GM18951 (cell line): ENCODE data around the gene CPLX3.

Experiments used
- POLR2A ChIP-seq: IDR thresholded peaks from 4 replicates; pipeline ENCODE4 v1.6.1; 2011; ENCODE audit warnings: mild to moderate bottlenecking; ENCODE audit not compliant: insufficient read length, insufficient read depth; ENCODE audit errors: extremely low read depth
- in situ Hi-C: fragments of 300-500 bp; cut with MboI; formaldehyde crosslinking; loops from one replicate; pipeline ENCODE4 v1.12.0; 2022; ENCODE audit warnings: low sequenced_read_pairs, mixed read lengths, inconsistent platforms; ENCODE audit not compliant: unreplicated experiment

The CPLX3 gene

DNA sequence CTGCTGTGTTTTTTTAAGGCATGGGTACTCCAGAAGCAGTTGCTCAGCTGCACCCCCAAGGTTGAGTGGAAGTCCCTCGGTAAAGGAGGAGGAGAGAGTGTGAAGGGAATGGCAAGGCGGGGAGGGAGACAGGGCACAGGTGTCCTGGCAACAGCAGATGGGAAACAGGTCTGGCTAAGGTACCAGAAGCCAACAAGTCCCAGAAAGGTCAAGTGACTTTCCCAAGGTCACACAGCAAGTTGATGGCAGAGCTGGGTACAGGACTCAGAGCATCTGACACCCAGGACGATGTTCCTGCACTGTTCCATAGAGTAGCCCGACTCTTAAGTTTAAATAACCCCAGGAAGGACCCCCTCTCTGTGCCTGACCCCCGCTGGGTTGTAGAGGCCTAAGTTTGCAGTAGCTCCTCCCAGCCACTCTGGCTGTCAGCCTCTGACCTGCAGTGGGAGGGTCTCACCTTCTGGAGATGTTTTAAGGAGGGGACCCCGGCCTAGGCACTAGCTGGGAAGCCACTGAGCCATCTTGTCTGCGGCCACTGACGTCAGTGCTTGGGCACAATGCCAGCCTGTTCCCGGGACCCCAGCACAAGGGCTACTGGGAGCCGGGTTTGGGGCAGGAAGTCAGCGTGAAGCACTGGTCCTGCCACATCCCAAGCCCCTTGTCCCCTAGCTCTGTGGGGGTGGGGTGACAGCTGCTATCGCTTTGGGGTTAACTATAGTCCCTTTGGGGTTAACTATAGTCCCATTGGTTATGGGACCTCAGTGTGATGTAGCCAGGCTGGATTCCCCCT, 34.0 kb upstream of the CPLX3 start:
- in situ Hi-C loops = no loop called here

DNA sequence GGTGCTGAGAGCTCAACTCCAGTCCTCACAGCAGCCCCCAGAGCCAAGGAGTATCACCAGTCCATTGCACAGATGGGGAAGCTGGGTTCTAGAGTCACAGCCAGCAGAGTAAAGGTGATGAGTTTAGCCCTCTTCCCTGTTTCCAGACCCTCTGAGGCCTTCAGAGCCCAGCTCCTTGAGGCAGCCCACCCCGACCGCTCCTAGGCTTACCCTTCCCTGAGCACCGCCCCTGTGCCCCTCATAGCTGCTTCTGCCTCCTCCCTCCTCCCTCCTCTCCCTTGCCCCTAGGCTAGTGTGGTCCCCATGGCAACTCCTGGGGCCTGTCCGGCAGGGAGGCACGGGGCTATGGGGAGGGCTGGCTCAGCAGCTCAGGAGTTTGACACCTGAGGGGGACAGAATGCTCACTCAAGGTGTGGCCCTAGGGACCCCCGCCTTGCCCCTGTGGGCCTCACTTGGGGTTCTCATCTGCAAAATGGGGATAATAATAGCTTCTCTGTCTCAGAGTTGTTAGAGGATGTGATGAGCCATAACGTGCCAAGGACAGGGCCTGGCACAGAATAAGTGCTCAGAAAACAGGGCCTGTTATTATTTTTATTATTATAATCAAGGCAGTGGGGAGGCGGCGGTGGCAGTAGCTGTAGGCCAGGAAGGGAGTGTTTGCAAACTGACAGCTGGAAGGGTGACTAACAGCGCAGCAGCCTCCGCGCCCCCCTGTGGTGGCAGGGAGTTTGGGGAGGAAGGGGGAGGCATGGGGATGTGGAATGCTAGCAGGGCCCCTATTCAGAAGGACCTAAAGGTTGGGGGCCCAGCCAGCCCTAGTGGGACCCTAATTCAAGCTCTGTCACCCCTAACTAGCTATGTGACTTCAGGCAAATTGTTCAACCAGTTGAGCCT, 33.0 kb upstream of the CPLX3 start:
- in situ Hi-C loops = no loop called here
- TF ChIP-seq POLR2A = no peak

More for the DNA sequence above, 34.0 kb upstream of the CPLX3 start:
- TF ChIP-seq POLR2A = no peak

DNA sequence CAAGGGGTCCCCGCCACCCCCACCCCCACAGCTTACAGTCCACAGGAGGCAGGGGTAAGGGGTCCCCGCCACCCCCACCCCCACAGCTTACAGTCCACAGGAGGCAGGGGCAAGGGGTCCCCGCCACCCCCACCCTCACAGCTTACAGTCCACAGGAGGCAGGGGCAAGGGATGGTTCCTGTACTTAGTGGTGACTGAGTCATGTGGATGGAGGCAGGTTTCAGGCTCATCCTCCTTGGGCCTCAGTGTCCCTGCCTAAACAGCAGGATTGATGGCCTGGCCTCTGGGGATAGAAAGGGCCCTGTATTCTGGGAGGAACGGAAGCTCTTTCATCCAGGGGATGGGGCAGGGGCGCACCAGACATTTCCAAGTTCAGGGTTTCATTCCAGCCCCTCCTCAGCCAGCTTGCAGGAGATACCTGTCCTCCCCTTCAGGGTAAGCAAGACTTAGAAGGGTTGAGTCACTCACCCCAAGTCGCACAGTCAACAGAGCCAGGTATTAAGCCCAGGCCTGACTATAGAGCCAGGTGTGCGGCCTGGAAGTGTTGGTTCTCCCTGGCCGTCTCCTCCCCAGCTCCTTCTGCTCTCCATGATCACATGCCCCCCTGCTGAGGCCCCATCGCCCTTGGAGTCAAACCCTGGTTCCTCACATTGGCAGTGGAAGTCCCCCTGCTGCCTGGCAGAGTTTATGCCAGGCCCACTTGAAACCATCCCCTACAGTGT, 32.0 kb upstream of the CPLX3 start:
- TF ChIP-seq POLR2A = no peak
- in situ Hi-C loops = no loop called here

DNA sequence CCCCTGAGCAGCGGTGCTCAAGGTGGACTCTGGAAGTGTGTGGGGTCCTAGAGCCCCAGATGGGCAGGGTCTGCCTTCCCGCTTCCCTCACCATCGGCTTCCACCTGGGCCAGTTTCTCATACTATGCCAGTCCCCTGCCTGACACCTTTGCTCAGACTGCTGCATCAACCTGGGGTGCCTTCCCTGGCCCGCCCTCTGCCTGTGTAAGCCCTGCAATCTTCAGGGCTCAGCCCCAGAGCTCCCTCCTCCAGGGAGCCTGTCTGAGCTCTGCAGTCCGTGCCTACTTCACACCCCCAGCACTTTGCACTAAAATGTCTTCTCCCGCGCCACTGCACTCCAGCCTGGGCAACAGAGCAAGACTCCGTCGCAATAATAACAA, 31.5 kb upstream of the CPLX3 start:
- in situ Hi-C loops = no loop called here
- no peak for TF ChIP-seq POLR2A

DNA sequence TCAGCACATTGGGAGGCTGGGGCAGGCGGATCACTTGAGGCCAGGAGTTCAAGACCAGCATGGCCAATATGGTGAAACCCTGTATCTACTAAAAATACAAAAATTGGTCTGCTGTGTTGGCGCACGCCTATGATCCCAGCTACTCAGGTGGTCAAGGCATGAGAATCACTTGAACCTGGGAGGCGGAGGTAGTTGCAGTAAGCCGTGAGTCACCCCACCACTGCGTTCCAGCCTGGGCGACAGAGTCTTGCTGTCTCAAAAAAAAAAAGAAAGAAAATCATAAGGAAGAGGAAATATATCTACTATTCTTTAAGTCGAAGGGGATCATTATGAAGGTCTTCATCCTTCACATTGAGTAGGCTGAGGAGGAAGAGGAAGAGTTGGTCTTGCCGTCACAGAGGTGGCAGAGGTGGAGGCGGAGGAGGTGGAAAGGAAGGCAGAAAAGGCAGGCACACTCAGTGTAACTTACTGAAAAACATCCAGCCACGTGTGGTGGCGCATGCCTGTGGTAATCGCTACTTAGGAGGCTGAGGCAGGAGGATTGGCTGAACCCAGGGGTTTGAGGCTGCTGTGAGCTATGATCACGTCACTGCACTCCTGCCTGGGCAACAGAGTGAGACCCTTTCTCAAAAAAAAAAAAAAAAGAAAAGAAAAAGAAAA, 30.3 kb upstream of the CPLX3 start:
- in situ Hi-C loops = no loop called here
- no peak for TF ChIP-seq POLR2A

DNA sequence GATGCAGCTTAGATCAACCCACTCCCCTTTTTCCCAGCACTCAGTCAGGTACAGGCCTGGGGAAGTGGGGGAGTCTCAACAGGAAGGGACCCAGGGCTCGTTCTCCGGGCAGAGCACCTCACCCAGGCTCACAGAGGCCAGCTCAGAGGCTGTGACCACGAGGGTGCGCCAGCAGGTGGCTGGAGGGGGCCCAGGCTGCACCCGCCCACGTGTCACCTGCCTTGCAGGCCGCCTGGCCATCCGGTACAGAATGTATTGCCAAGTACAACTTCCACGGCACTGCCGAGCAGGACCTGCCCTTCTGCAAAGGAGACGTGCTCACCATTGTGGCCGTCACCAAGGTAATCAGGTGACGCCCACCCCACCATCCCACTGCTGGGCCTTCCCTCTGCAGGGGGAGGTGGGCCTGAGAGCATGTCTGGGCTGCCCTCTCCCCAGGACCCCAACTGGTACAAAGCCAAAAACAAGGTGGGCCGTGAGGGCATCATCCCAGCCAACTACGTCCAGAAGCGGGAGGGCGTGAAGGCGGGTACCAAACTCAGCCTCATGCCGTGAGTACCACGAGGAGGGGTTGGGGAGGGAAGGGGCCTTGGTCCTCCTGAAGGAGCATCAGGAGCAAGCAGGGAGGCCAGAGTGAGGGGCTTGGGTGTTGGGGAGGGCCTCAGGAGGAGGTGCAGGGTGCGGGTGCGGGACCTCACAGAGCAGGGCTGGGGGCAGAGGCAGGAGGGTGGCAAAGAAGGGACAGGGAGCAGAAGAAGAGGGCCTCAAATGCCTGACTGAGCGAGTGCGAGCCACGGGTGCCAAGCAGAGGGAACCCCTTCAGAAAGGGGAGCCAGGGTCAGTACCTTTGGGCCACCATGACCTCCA, 27.8 kb upstream of the CPLX3 start:
- TF ChIP-seq POLR2A = no peak
- in situ Hi-C loops = no loop called here

DNA sequence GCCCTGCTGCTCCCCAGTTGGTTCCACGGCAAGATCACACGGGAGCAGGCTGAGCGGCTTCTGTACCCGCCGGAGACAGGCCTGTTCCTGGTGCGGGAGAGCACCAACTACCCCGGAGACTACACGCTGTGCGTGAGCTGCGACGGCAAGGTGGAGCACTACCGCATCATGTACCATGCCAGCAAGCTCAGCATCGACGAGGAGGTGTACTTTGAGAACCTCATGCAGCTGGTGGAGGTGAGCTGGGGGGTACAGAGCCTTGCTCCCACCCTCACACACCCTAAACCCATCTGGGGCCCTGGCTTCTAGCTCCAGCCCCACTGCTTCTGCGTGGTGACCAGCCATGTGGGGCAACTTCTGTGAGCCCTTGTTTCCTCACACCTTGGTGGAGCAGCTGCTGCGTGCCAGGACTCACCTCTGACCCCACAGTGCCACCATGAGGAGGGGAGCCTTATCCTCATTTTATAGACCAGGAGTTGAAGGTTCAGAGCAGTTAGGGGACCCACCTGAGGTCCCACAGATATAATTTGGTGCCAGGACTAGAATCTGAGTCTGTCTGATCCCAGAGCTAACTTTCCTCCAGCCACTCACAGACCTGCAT, 27.1 kb upstream of the CPLX3 start:
- in situ Hi-C loops = no loop called here
- TF ChIP-seq POLR2A = peak; percentile 14

DNA sequence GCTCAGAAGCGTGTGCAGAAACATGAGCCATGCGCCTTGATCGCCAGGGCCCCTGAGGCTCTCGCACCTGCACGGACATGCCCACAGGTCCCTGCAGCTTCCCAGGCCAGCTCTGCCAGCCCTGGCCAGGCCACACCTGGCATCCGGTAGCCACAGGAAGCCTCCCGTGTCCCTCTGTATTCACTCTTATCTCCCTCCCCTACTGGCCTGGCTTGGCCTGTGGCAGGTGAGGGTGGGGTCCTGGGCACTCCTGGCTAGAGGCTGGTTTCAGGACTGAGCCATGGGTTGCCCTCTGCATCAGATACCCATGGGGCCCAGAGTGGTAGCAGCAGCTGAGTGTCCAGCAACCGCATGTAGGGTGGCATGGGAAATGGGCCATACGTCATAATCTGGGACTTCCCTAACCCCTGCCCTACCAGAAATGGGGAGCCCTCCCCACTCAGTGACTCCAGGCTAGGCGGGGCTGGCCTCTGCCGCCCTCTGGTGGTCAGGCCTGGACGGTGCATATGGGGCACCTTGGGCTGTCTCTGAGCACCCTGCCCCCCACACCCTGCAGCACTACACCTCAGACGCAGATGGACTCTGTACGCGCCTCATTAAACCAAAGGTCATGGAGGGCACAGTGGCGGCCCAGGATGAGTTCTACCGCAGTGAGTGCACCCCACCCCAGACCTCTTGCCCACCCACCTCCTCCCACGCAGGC, 26.4 kb upstream of the CPLX3 start:
- in situ Hi-C loops = no loop called here
- peak; percentile 46 for TF ChIP-seq POLR2A

DNA sequence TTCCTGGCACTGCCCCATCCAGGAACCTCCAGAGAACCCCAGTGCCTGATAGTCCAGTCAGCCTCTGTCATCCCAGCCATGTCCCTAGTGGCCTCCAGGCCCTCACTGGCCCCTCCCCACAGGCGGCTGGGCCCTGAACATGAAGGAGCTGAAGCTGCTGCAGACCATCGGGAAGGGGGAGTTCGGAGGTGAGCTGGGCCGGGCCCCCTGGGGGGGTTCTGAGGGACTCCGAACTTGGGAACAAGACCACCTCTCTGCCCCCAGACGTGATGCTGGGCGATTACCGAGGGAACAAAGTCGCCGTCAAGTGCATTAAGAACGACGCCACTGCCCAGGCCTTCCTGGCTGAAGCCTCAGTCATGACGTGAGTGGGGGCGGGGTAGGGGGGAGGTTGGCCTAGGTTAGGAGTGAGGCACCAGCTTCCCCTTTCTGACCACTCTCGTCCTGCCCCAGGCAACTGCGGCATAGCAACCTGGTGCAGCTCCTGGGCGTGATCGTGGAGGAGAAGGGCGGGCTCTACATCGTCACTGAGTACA, 25.8 kb upstream of the CPLX3 start:
- in situ Hi-C loops = no loop called here
- no peak for TF ChIP-seq POLR2A

DNA sequence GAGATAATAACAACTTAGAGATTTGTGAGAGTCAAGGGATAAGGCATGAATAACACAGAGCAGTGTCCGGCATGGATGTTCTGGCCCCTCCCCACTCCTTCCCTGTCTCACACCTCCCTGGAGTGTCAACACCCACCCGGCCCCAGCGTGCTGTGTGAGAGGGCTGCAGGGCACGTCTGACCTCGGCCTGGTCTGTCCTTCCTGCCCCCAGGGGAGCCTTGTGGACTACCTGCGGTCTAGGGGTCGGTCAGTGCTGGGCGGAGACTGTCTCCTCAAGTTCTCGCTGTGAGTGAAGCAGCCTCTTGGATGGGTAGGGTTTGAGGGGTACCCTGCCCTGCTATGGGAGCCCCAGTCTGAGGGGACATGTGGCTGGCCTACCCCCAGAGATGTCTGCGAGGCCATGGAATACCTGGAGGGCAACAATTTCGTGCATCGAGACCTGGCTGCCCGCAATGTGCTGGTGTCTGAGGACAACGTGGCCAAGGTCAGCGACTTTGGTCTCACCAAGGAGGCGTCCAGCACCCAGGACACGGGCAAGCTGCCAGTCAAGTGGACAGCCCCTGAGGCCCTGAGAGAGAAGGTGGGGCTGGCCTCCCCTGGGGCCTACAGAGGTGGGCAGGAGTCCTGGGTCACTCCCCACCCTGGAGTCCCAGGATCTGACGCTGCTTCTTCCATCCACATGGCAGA, 25.0 kb upstream of the CPLX3 start:
- in situ Hi-C loops = no loop called here
- no peak for TF ChIP-seq POLR2A
